ENCODE data around the gene HAGH.

HAGH gene

GRCh38 chr16:1786242-1787055, 40.2 kb downstream of the HAGH start:
- no peak for DNase-seq (ENCODE audit: low spot score)

- DNase-seq (ENCODE audit: low spot score) = no peak
Measured at GRCh38 chr16:1785846-1786170, 40.8 kb downstream of the HAGH start.

GRCh38 chr16:1784977-1785845, 41.4 kb downstream of the HAGH start:
- no peak for DNase-seq (ENCODE audit: low spot score)

- DNase-seq (ENCODE audit: low spot score) = peak; percentile 99
Measured at GRCh38 chr16:1782408-1783264, 44.0 kb downstream of the HAGH start, which contains the start of the genes NUBP2 and SPSB3. TSS of gene NUBP2 (plus strand) at chr16:1782960. CDS start at chr16:1783021, 61 bp downstream. TSS of gene SPSB3 (minus strand) at chr16:1782571. CDS start at chr16:1781483, 1,088 bp downstream.

GRCh38 chr16:1781758-1782407, 44.7 kb downstream of the HAGH start:
- DNase-seq (ENCODE audit: low spot score) = peak; percentile 13

- DNase-seq (ENCODE audit: low spot score) = no peak
Measured at GRCh38 chr16:1781254-1781653, 45.4 kb downstream of the HAGH start.

GRCh38 chr16:1780677-1781072, 46.0 kb downstream of the HAGH start:
- DNase-seq (ENCODE audit: low spot score) = no peak

GRCh38 chr16:1779741-1780676, 46.6 kb downstream of the HAGH start:
- no peak for DNase-seq (ENCODE audit: low spot score)

GRCh38 chr16:1779234-1779701, 47.4 kb downstream of the HAGH start:
- DNase-seq (ENCODE audit: low spot score) = no peak

GRCh38 chr16:1778200-1779179, 48.1 kb downstream of the HAGH start:
- DNase-seq (ENCODE audit: low spot score) = no peak

- DNase-seq (ENCODE audit: low spot score) = no peak
Measured at GRCh38 chr16:1777375-1778199, 49.0 kb downstream of the HAGH start.

- DNase-seq (ENCODE audit: low spot score) = no peak
Measured at GRCh38 chr16:1776991-1777374, 49.6 kb downstream of the HAGH start.

GRCh38 chr16:1776672-1776955, 50.0 kb downstream of the HAGH start:
- no peak for DNase-seq (ENCODE audit: low spot score)

GRCh38 chr16:1775846-1776671, 50.6 kb downstream of the HAGH start:
- no peak for DNase-seq (ENCODE audit: low spot score)

- no peak for DNase-seq (ENCODE audit: low spot score)
Measured at GRCh38 chr16:1775006-1775845, 51.4 kb downstream of the HAGH start.

GRCh38 chr16:1774448-1774780, 52.2 kb downstream of the HAGH start:
- no peak for DNase-seq (ENCODE audit: low spot score)
